Activated CD8-positive, alpha-beta memory T cell treated with anti-CD3 and anti-CD28 coated beads for 1 hour (primary cell): ENCODE measurements around the gene CRIP1.

Experiments
- DNase-seq, 2 donors: peaks; one replicate each; pipeline ENCODE4 v3.0.0-alpha.2; 2020; ENCODE audit warnings: low read depth in 1 of 2; ENCODE audit errors: extremely low read depth in 1 of 2

The CRIP1 gene

GRCh38 chr14:105450864-105451720, 35.6 kb upstream of the CRIP1 start:
- no peak for DNase-seq

- no peak for DNase-seq
Observed at GRCh38 chr14:105452963-105453362, 33.7 kb upstream of the CRIP1 start.

- DNase-seq = no peak
Observed at GRCh38 chr14:105453847-105454246, 32.8 kb upstream of the CRIP1 start.

- DNase-seq = no peak
Observed at GRCh38 chr14:105455086-105455640, 31.5 kb upstream of the CRIP1 start.

GRCh38 chr14:105455766-105456660, 30.7 kb upstream of the CRIP1 start:
- DNase-seq = no peak

- no peak for DNase-seq
Observed at GRCh38 chr14:105456736-105457617, 29.7 kb upstream of the CRIP1 start.

- DNase-seq = no peak
Observed at GRCh38 chr14:105458010-105458409, 28.7 kb upstream of the CRIP1 start.

- DNase-seq = no peak
Observed at GRCh38 chr14:105458571-105458970, 28.1 kb upstream of the CRIP1 start.

GRCh38 chr14:105460116-105460515, 26.6 kb upstream of the CRIP1 start:
- DNase-seq = no peak

GRCh38 chr14:105460616-105461015, 26.1 kb upstream of the CRIP1 start:
- DNase-seq = no peak

GRCh38 chr14:105461903-105462302, 24.8 kb upstream of the CRIP1 start:
- no peak for DNase-seq

GRCh38 chr14:105464501-105464900, 22.2 kb upstream of the CRIP1 start:
- no peak for DNase-seq

- DNase-seq = no peak
Observed at GRCh38 chr14:105465209-105466031, 21.3 kb upstream of the CRIP1 start.

- no peak for DNase-seq
Observed at GRCh38 chr14:105466531-105467248, 20.0 kb upstream of the CRIP1 start.

GRCh38 chr14:105467249-105467941, 19.3 kb upstream of the CRIP1 start:
- no peak for DNase-seq

GRCh38 chr14:105467942-105468471, 18.7 kb upstream of the CRIP1 start:
- DNase-seq = no peak

- no peak for DNase-seq
Observed at GRCh38 chr14:105468621-105469241, 18.0 kb upstream of the CRIP1 start.
